Activated CD8-positive, alpha-beta memory T cell treated with anti-CD3 and anti-CD28 coated beads, Interleukin-2, amount 50 U/mL, for 1 hour (primary cell): ENCODE data around the gene GRK1.
"Not testable (repeated sequence)": the region's sequence is repeated elsewhere in the genome, so short reads cannot be mapped to it uniquely, and the experiment has no call there.

Experiments
- DNase-seq: peaks from one replicate; pipeline ENCODE4 v3.0.0-alpha.2; 2020; ENCODE audit errors: extremely low read depth

Gene GRK1

GRCh38 chr13:113666951-113667701 lies at the start of gene GRK1:
Gene GRK1, plus strand, starts transcription at chr13:113667219. Its CDS starts 168 bp downstream, at chr13:113667387.
- no peak for DNase-seq

GRCh38 chr13:113617961-113618360 lies 49.1 kb upstream of the GRK1 start:
- no peak for DNase-seq

DNA sequence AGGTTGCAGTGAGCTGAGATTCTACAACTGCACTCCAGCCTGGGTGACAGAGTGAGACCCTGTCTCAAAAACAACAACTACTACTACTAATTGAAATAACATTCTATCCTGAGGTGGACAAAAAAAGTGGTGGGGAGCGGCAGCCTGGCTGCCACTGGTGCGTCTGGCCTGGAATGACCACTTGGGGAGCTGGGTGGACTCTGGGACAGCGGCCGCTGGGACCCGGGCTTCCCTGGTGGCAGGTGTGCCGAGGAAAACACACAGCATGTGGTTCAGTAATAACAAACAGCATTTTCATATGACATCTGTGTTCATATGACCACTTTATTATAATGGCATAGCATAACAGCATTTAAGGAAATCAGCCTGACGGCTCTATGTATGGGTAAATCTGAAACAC lies 48.6 kb upstream of the GRK1 start:
- no peak for DNase-seq

- DNase-seq, result no peak
These were observed 46.8 kb upstream of the GRK1 start for GRCh38 chr13:113620036-113620796.

GRCh38 chr13:113621046-113621445 lies 46.0 kb upstream of the GRK1 start:
- no peak for DNase-seq

DNA sequence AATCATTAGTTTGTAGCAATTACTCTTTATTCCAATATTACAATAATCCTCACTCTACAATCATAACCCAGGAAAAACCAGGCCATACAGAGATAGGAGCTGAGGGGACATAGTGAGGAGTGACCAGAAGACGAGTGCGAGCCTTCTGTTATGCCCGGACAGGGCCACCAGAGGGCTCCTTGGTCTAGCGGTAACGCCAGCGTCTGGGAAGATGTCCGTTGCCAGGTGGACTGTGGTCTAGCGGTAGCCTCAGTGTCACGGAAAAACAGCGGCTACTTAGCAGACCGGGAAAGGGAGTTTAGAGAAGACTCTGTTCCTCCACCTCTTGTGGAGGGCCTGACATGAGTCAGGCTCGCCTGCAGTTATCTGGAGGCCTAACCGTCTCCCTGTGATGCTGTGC lies 45.5 kb upstream of the GRK1 start:
- not testable (repeated sequence) for DNase-seq

DNA sequence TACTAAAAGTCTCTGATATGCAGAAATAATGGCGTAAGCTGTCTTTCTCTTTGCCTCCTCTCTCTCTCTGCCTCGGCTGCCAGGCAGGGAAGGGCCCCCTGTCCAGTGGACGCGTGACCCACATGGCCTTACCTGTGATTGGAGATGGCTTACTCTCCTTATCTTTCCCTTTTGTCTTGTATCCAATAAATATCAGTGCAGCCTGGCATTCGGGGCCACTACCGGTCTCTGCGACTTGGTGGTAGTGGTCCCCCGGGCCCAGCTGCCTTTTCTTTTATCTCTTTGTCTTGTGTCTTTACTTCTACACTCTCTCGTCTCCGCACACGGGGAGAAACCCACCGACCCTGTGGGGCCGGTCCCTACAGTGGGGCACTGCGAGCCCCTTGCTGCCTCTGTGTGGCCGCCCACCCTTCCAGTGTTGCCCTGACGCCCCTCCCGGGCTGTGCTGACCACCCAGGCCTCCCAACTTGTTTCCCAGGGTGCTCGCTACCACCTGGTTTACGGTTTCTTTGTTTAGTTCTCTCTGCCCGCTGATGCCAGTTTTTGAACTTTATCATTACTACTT lies 45.0 kb upstream of the GRK1 start:
- not testable (repeated sequence) for DNase-seq

GRCh38 chr13:113622791-113623490 lies 44.1 kb upstream of the GRK1 start:
- DNase-seq, result no peak

- no peak for DNase-seq
These were observed 43.4 kb upstream of the GRK1 start for GRCh38 chr13:113623491-113624234.

- no peak for DNase-seq
These were observed 42.8 kb upstream of the GRK1 start for GRCh38 chr13:113624235-113624587.

DNA sequence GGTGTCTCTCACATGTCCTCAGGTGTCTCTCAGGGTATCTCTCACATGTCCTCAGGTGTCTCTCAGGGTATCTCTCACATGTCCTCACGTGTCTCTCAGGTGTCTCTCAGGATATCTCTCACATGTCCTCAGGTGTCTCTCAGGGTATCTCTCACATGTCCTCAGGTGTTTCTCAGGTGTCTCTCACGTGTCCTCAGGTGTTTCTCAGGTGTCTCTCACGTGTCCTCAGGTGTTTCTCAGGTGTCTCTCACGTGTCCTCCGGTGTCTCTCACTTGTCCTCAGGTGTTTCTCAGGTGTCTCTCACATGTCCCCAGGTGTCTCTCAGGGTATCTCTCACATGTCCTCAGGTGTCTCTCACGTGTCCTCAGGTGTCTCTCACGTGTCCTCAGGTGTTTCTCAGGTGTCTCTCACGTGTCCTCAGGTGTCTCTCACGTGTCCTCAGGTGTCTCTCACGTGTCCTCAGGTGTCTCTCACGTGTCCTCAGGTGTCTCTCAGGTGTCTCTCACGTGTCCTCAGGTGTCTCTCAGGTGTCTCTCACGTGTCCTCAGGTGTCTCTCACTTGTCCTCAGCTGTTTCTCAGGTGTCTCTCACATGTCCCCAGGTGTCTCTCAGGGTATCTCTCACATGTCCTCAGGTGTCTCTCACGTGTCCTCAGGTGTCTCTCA lies 42.2 kb upstream of the GRK1 start:
- not testable (repeated sequence) for DNase-seq

DNA sequence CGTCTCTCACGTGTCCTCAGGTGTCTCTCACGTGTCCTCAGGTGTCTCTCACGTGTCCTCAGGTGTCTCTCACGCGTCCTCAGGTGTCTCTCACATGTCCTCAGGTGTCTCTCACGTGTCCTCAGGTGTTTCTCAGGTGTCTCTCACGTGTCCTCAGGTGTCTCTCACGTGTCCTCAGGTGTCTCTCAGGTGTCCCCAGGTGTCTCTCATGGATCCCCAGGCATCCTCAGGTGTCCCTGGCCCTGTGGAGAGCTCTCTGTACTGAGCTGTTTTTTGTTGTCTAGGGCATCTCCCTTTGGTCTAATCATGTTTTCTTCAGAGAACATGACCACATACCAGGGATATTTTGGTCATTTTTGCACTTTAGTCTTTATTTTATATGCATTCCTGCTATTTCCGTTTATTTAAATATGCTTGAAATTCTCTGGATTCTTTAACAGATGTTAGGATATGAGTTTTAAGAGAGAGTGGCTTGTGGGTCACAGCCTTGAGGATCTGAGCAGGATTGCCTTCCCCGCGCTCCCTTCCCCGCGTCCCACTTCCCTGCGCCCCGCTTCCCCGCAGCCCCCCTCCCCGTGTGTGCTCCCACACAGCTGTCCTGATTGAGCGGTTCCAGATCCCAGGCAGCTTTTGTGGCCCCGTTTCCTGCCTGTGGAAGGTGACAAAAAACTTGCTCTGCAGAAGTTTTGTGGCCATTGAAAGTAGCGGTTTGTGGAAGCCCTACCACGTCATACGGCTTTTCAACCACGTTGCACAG lies 40.9 kb upstream of the GRK1 start:
- DNase-seq, result no peak

GRCh38 chr13:113627136-113627535 lies 39.9 kb upstream of the GRK1 start:
- DNase-seq, result no peak

- DNase-seq, result no peak
These were observed 38.4 kb upstream of the GRK1 start for GRCh38 chr13:113628291-113629270.

- no peak for DNase-seq
These were observed 37.2 kb upstream of the GRK1 start for GRCh38 chr13:113629866-113630265.

GRCh38 chr13:113630296-113630695 lies 36.7 kb upstream of the GRK1 start:
- no peak for DNase-seq

- no peak for DNase-seq
These were observed 36.2 kb upstream of the GRK1 start for GRCh38 chr13:113630804-113631203.

- no peak for DNase-seq
These were observed 35.5 kb upstream of the GRK1 start for GRCh38 chr13:113631341-113632095.
